Measurements from ENCODE around the gene CHST2. TPM values are rescaled to one million over a fixed set of nuclear protein-coding genes. Genes with fewer than 3 reads are reported as not detected.
A peak's percentile ranks its signal among the peaks of the same experiment; 100 is the strongest.
"Not testable (repeated sequence)": the region's sequence is repeated elsewhere in the genome, so short reads cannot be mapped to it uniquely, and the experiment has no call there.

The CHST2 gene, protein sequence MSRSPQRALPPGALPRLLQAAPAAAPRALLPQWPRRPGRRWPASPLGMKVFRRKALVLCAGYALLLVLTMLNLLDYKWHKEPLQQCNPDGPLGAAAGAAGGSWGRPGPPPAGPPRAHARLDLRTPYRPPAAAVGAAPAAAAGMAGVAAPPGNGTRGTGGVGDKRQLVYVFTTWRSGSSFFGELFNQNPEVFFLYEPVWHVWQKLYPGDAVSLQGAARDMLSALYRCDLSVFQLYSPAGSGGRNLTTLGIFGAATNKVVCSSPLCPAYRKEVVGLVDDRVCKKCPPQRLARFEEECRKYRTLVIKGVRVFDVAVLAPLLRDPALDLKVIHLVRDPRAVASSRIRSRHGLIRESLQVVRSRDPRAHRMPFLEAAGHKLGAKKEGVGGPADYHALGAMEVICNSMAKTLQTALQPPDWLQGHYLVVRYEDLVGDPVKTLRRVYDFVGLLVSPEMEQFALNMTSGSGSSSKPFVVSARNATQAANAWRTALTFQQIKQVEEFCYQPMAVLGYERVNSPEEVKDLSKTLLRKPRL
- 1 to 10 TPM in 2 of 6 donors, under 1 TPM in 4; 0.39 to 2.2 (median 0.74) TPM for total RNA-seq
- polyA plus RNA-seq = 1 to 10 TPM in 1 of 2 donors, under 1 TPM in 1; 0.49 to 2.0 TPM

GRCh38 chr3:143119009-143119914, at the start of gene CHST2:
CHST2 (plus strand) TSS chr3:143119771; CDS start chr3:143120817, 1,046 bp downstream.
- peak within 1 kb of the TSS in 1 of 4 donors; percentile 53 for H3K27ac ChIP-seq
- DNase-seq (peak in 5 of 6 donors; percentile 19 to 77 (median 49)), ATAC-seq (peak; percentile 67 to 96 (median 94)), FAIRE-seq (no peak)
- TF ChIP-seq, protein P1, sequence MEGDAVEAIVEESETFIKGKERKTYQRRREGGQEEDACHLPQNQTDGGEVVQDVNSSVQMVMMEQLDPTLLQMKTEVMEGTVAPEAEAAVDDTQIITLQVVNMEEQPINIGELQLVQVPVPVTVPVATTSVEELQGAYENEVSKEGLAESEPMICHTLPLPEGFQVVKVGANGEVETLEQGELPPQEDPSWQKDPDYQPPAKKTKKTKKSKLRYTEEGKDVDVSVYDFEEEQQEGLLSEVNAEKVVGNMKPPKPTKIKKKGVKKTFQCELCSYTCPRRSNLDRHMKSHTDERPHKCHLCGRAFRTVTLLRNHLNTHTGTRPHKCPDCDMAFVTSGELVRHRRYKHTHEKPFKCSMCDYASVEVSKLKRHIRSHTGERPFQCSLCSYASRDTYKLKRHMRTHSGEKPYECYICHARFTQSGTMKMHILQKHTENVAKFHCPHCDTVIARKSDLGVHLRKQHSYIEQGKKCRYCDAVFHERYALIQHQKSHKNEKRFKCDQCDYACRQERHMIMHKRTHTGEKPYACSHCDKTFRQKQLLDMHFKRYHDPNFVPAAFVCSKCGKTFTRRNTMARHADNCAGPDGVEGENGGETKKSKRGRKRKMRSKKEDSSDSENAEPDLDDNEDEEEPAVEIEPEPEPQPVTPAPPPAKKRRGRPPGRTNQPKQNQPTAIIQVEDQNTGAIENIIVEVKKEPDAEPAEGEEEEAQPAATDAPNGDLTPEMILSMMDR (IDR thresholded peaks at IDR 0.05) = no peak
- peaks cover 0 to under 1% (median 0%) of the 10 kb centered on the region in 3 donors for H3K4me1 ChIP-seq
- no peaks in the 10 kb centered on the region for H3K9me3 ChIP-seq
- peak within 1 kb of the TSS; percentile 44 to 90 (median 56) for H3K4me3 ChIP-seq
- 1% methylated on average over 71 to 102 of the region's 102 CpGs for WGBS, 2 donors
- no peaks in the 10 kb centered on the region for H3K36me3 ChIP-seq
- intact Hi-C loops (cut with DNase I) = no loop called here
- H3K27me3 ChIP-seq = peaks cover 0 to 9% (median 0%) of the 10 kb centered on the region in 4 donors

- Histone ChIP-seq H3K9me3 (no peaks in the 10 kb centered on the region), H3K4me3 (no peak overlapping the region), H3K4me1 (no peaks in the 10 kb centered on the region), H3K36me3 (no peaks in the 10 kb centered on the region), H3K27me3 (no peaks in the 10 kb centered on the region), H3K27ac (no peak overlapping the region)
- FAIRE-seq (no peak), DNase-seq (no peak), ATAC-seq (no peak)
- TF ChIP-seq, protein P1 (IDR thresholded peaks at IDR 0.05) = no peak
- WGBS, 2 donors = 63 to 79% methylated on average over 3 of the region's 3 CpGs
- intact Hi-C loops (cut with DNase I) = no loop called here
Measured at GRCh38 chr3:143070977-143071551, 48.5 kb upstream of the CHST2 start.

GRCh38 chr3:143071776-143072175, 47.8 kb upstream of the CHST2 start:
- no peaks in the 10 kb centered on the region for H3K4me1 ChIP-seq
- H3K36me3 ChIP-seq = no peaks in the 10 kb centered on the region
- intact Hi-C loops (cut with DNase I) = no loop called here
- H3K9me3 ChIP-seq = no peaks in the 10 kb centered on the region
- 88 to 92% methylated on average over 6 of the region's 6 CpGs for WGBS, 2 donors
- no peak for ATAC-seq
- no peaks in the 10 kb centered on the region for H3K27me3 ChIP-seq
- DNase-seq = no peak
- FAIRE-seq = no peak
- TF ChIP-seq, protein P1 (IDR thresholded peaks at IDR 0.05) = no peak
- H3K4me3 ChIP-seq = no peak overlapping the region
- H3K27ac ChIP-seq = no peak overlapping the region

DNA sequence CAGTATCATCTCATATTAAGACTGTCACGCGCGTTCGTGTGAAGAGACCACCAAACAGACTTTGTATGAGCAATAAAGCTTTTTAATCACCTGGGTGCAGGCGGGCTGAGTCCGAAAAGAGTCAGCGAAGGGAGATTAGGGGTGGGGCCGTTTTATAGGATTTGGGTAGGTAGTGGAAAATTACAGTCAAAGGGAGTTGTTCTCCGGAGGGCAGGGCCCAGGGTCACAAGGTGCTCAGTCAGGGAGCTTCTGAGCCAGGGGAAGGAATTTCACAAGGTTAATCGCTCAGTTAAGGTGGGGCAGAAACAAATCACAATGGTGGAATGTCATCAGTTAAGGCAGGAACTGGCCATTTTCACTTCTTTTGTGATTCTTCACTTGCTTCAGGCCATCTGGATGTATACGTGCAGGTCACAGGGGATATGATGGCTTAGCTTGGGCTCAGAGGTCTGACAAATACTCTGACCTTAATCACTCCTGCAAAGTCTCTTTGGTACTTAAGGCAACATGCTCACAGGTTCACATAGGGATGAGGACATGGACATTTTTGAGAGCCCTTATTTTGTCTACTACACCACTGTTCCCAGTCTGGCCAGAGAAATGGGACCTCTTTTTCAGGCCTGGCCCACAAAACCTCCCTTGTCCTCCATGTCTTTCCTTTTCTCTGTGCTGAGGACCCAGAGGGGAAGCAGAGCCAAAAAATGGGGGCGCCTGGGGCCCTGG, 47.1 kb upstream of the CHST2 start:
- DNase-seq; ATAC-seq; H3K36me3 ChIP-seq; H3K4me1 ChIP-seq; FAIRE-seq; H3K9me3 ChIP-seq; H3K27ac ChIP-seq; intact Hi-C loops (cut with DNase I); H3K4me3 ChIP-seq; H3K27me3 ChIP-seq: not testable (repeated sequence)
- 86 to 89% methylated on average over 12 of the region's 12 CpGs for WGBS, 2 donors

DNA sequence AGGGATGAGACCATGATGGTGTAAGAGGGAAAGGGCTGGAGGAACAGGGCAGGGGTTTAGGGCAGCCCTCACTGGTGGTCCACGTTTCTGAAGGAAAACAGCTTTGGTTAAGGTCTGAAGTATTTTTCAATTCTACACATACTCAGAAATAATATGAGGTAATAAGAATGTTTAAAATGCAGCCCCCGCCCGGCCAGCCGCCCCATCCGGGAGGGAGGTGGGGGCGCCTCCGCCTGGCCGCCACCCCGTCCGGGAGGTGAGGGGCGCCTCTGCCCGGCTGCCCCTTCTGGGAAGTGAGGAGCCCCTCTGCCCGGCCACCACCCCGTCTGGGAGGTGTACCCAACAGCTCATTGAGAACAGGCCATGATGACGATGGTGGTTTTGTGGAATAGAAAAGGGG, 46.0 kb upstream of the CHST2 start:
- H3K36me3 ChIP-seq; H3K9me3 ChIP-seq; H3K27me3 ChIP-seq; DNase-seq; H3K4me1 ChIP-seq; H3K27ac ChIP-seq; H3K4me3 ChIP-seq; ATAC-seq; intact Hi-C loops (cut with DNase I); FAIRE-seq: not testable (repeated sequence)
- 79 to 87% methylated on average over 14 of the region's 15 CpGs for WGBS, 2 donors

DNA sequence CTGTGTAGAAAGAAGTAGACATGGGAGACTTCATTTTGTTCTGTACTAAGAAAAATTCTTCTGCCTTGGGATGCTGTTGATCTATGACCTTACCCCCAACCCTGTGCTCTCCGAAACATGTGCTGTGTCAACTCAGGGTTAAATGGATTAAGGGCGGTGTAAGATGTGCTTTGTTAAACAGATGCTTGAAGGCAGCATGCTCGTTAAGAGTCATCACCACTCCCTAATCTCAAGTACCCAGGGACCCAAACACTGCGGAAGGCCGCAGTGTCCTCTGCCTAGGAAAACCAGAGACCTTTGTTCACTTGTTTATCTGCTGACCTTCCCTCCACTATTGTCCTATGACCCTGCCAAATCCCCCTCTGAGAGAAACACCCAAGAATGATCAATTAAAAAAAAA, 45.6 kb upstream of the CHST2 start:
- intact Hi-C loops (cut with DNase I); DNase-seq; ATAC-seq; H3K27ac ChIP-seq; H3K27me3 ChIP-seq; H3K9me3 ChIP-seq; H3K36me3 ChIP-seq; H3K4me3 ChIP-seq; H3K4me1 ChIP-seq; FAIRE-seq: not testable (repeated sequence)
- WGBS, 2 donors = 80 to 88% methylated on average over 5 of the region's 5 CpGs
